ENCODE measurements around the gene ASAH2.

DNA sequence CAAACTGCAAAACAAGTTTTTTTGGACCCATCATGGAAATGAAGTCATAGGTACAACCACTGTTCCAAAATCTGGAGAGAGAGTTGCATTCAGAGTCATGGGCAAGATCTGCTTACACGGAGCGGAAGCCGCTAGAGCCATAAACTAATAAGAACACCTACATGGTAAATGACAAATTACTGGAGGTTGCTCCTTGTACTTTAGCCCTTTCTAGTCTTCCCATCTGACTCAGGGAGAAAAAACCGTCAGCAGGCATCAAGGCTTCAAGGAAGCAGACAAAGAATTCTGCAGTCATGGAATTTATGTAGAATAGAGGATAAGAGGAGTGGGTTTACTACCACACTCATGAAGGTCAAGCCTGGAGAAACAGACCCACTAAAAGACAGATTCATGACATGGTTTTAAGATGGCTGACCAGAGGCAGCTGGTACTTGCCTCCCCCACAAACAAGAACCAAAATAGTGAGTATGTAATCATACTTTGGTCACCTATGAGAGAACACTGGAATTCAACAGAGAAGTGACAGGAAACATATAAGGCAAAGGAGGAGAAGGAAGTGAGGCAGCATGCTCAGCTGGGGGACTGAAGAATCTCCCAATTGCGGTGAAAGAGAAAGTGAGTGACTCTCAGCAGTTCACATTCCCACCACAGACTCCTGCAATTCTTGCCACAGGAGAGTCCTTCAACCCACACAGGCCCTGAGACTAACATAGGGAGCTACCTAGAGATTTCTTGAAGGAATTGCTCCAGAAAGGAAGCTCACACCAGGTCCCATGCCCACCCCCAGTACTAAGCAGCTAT, 42.4 kb upstream of the ASAH2 start:
- TF ChIP-seq, protein P1, sequence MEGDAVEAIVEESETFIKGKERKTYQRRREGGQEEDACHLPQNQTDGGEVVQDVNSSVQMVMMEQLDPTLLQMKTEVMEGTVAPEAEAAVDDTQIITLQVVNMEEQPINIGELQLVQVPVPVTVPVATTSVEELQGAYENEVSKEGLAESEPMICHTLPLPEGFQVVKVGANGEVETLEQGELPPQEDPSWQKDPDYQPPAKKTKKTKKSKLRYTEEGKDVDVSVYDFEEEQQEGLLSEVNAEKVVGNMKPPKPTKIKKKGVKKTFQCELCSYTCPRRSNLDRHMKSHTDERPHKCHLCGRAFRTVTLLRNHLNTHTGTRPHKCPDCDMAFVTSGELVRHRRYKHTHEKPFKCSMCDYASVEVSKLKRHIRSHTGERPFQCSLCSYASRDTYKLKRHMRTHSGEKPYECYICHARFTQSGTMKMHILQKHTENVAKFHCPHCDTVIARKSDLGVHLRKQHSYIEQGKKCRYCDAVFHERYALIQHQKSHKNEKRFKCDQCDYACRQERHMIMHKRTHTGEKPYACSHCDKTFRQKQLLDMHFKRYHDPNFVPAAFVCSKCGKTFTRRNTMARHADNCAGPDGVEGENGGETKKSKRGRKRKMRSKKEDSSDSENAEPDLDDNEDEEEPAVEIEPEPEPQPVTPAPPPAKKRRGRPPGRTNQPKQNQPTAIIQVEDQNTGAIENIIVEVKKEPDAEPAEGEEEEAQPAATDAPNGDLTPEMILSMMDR (conservative IDR thresholded peaks at IDR 0.05 in 1 of 2, IDR thresholded peaks at IDR 0.05 in 1 of 2; ENCODE audit: extremely low read depth in 1 of 2, insufficient read depth in 1 of 2, low read depth in 1 of 2, low read length in 2 of 2), result no peak
- TF ChIP-seq EZH2 (IDR thresholded peaks at IDR 0.05; ENCODE audit: borderline replicate concordance, low read length), result no peak

Data from mammary epithelial cell (primary cell).